ENCODE data around the gene ORAI3. TPM values are rescaled to one million over a fixed set of nuclear protein-coding genes. Genes with fewer than 3 reads are reported as not detected.

The ORAI3 gene
- total and polyA plus RNA-seq, 2 of the 13 experiments (the other 11 are each of a cell fraction or from before 2014, with no cell fraction given) = 11.4 to 32.0 TPM

DNA sequence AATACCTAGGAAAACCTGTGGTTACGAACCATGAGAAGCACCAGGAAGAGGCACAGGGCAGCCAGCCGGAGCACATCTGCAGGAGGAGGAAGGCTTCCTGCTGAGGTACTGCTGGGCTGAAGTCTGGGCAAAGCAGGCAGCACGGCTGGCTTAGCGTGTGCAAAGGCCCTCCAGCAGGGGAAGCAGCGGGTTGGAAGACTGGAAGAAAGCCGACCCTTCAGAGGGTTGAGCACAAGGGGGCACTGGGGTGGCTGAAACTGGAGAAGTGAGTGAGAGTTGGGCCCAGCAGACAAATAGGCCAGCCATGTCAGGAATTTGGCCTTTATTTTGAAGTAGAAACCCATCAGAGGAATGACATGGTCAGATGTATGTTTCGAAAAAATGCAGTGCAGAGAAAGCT lies 24.0 kb downstream of the ORAI3 start:
- Histone ChIP-seq H3K4me2 (ENCODE audit: low read depth, low read length) (no peak overlapping the region), H3K36me3 (replicated peaks in 1 of 2; ENCODE audit: control insufficient read depth in 1 of 2, insufficient read depth in 2 of 2, low read length in 2 of 2) (peaks cover 61 to 83% of the 10 kb centered on the region in 2 experiments), H3K27me3 (ENCODE audit: control insufficient read depth in 1 of 2, insufficient read depth in 2 of 2, low read length in 2 of 2) (no peaks in the 10 kb centered on the region), H3K4me3 (replicated peaks in 1 of 3; ENCODE audit: insufficient read depth in 1 of 3, low read depth in 2 of 3, low read length in 3 of 3) (no peak overlapping the region), H3K9me3 (ENCODE audit: low read length) (no peaks in the 10 kb centered on the region), H3K4me1 (ENCODE audit: insufficient read depth, low read length) (no peaks in the 10 kb centered on the region), H3K79me2 (ENCODE audit: insufficient read depth, low read length) (no peaks in the 10 kb centered on the region), H3K27ac (ENCODE audit: extremely low read length, insufficient read depth, low read length) (no peak overlapping the region), H4K20me1 (ENCODE audit: insufficient read depth, low read length) (no peaks in the 10 kb centered on the region; the same call in 1 of the 2 replicates), H3K9ac (ENCODE audit: insufficient read depth, low read depth, low read length) (no peak overlapping the region), H2AFZ (ENCODE audit: low read length) (no peak overlapping the region)
- ATAC-seq (peak; percentile 64), DNase-seq (ENCODE audit: low spot score) (peak; percentile 38), FAIRE-seq (no peak)
- CTCF ChIA-PET (ENCODE audit: low intra/inter-chr PET ratio, low total read pairs) = no interaction called here
- 91% methylated on average over 7 of the region's 7 CpGs for WGBS (ENCODE audit: low lambda C conversion rate)
- in situ Hi-C loops (cut with HindIII; ENCODE audit: extremely low pct_ligation_motif_present, low pct_unique_long_range_greater_than_20kb) (no loop called here), intact Hi-C loops (cut with micrococcal nuclease; ENCODE audit: unreplicated experiment) (no loop called here)
- POLR2A ChIA-PET = interaction anchor here (1.2 kb wide), 1 partner anchor 14 kb away, joined by 3 read pairs; no protein-coding TSS in a partner anchor
- no TSS peak for BruUV-seq (replicated peaks)
- TF ChIP-seq ZNF382 (CRISPR knock-in tag; IDR thresholded peaks at IDR 0.05; ENCODE audit: borderline replicate concordance) (no peak), ZNF616 (CRISPR knock-in tag; IDR thresholded peaks at IDR 0.05; ENCODE audit: low read depth) (no peak), STAG1 (CRISPR knock-in tag; IDR thresholded peaks at IDR 0.05) (peak; percentile 25; the same call in 1 of the 2 replicates), ZFP91 (CRISPR knock-in tag; IDR thresholded peaks at IDR 0.05; ENCODE audit: borderline replicate concordance) (no peak), ZNF10 (CRISPR knock-in tag; IDR thresholded peaks at IDR 0.05; ENCODE audit: borderline replicate concordance, low read depth) (no peak), CC2D1A (CRISPR knock-in tag; IDR thresholded peaks at IDR 0.05) (no peak), SMC3 (IDR thresholded peaks at IDR 0.05; ENCODE audit: low read length) (0 out of 2 replicates have a peak, but pooled peaks have one; percentile 5), ZNF329 (CRISPR knock-in tag; IDR thresholded peaks at IDR 0.05; ENCODE audit: low read depth) (no peak), ELK4 (CRISPR knock-in tag; IDR thresholded peaks at IDR 0.05; ENCODE audit: borderline replicate concordance) (no peak), EED (CRISPR knock-in tag; IDR thresholded peaks at IDR 0.05) (no peak), ZFP82 (CRISPR knock-in tag; IDR thresholded peaks at IDR 0.05; ENCODE audit: borderline replicate concordance) (no peak), ZBTB33 (CRISPR knock-in tag; IDR thresholded peaks at IDR 0.05) (peak; percentile 89), ZNF501 (CRISPR knock-in tag; IDR thresholded peaks at IDR 0.05) (no peak), RXRA (CRISPR knock-in tag; IDR thresholded peaks at IDR 0.05) (no peak)
- TF ChIP-seq, protein P1, sequence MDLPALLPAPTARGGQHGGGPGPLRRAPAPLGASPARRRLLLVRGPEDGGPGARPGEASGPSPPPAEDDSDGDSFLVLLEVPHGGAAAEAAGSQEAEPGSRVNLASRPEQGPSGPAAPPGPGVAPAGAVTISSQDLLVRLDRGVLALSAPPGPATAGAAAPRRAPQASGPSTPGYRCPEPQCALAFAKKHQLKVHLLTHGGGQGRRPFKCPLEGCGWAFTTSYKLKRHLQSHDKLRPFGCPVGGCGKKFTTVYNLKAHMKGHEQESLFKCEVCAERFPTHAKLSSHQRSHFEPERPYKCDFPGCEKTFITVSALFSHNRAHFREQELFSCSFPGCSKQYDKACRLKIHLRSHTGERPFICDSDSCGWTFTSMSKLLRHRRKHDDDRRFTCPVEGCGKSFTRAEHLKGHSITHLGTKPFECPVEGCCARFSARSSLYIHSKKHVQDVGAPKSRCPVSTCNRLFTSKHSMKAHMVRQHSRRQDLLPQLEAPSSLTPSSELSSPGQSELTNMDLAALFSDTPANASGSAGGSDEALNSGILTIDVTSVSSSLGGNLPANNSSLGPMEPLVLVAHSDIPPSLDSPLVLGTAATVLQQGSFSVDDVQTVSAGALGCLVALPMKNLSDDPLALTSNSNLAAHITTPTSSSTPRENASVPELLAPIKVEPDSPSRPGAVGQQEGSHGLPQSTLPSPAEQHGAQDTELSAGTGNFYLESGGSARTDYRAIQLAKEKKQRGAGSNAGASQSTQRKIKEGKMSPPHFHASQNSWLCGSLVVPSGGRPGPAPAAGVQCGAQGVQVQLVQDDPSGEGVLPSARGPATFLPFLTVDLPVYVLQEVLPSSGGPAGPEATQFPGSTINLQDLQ (CRISPR knock-in tag; IDR thresholded peaks at IDR 0.05) = no peak
- TF ChIP-seq, protein P2, sequence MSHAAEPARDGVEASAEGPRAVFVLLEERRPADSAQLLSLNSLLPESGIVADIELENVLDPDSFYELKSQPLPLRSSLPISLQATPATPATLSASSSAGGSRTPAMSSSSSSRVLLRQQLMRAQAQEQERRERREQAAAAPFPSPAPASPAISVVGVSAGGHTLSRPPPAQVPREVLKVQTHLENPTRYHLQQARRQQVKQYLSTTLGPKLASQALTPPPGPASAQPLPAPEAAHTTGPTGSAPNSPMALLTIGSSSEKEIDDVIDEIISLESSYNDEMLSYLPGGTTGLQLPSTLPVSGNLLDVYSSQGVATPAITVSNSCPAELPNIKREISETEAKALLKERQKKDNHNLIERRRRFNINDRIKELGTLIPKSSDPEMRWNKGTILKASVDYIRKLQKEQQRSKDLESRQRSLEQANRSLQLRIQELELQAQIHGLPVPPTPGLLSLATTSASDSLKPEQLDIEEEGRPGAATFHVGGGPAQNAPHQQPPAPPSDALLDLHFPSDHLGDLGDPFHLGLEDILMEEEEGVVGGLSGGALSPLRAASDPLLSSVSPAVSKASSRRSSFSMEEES (CRISPR knock-in tag; IDR thresholded peaks at IDR 0.05) = no peak
